ENCODE data around the gene DRG2. TPM values are rescaled to one million over a fixed set of nuclear protein-coding genes. Genes with fewer than 3 reads are reported as not detected.
A peak's percentile ranks its signal among the peaks of the same experiment; 100 is the strongest.

Gene DRG2
- total RNA-seq (2022) (47.9 and 54.8 TPM in 2 replicates), Bru-seq, nascent RNA (percentile 74 among the genes with signal in this experiment), BruChase-seq, experiment 1, labeled RNA remaining after a 2-hour chase (percentile 76 among the genes with signal in this experiment), BruChase-seq, experiment 2, labeled RNA remaining after a 6-hour chase (percentile 72 among the genes with signal in this experiment)
- long read RNA-seq, transcript DRG2-201 (13 exons, 1,964 nt), result major isoform, 74 of 98 reads
- long read RNA-seq, transcript DRG2-202 (13 exons, 1,897 nt), result minor isoform, 5 of 98 reads
- long read RNA-seq, partial matches to known transcripts, result 4 of 98 reads
- long read RNA-seq, other reads (novel, unspliced or antisense), result 15 of 98 reads

- peak within 1 kb of the TSS; percentile 97 for H3K4me3 Mint-ChIP-seq (ENCODE audit: unreplicated experiment)
- no peaks in the 10 kb centered on the region for H3K27me3 ChIP-seq (replicated peaks; ENCODE audit: control insufficient read depth, insufficient read depth, low read length)
- peak in 1 of 2 experiments; percentile 31 for TF ChIP-seq CTCF (IDR thresholded peaks at IDR 0.05; ENCODE audit: insufficient read depth in 1 of 2, low read depth in 1 of 2, low read length in 1 of 2, severe bottlenecking in 1 of 2, unreplicated experiment in 1 of 2)
- BruUV-seq (replicated peaks), result TSS peak; percentile 60
- peak within 1 kb of the TSS; percentile 79 for H3K4me3 ChIP-seq (ENCODE audit: low read depth, low read length)
- intact Hi-C loops (cut with micrococcal nuclease; ENCODE audit: unreplicated experiment), result no loop called here
- ChIA-PET POLR2A (interaction anchor here (0.5 kb wide), 1 partner anchor 363 kb away, joined by 10 read pairs; no protein-coding TSS in a partner anchor), CTCF (no interaction called here)
- no peaks in the 10 kb centered on the region for H3K36me3 ChIP-seq (ENCODE audit: control insufficient read depth, insufficient read depth, low read length)
- peaks cover 9% of the 10 kb centered on the region for H3K4me1 ChIP-seq
- peaks cover 21% of the 10 kb centered on the region for H3K4me1 Mint-ChIP-seq (ENCODE audit: low read depth, unreplicated experiment)
- H3K9me3 ChIP-seq, result no peaks in the 10 kb centered on the region
- DNase-seq, result peak; percentile 95 to 98
- H3K9me3 Mint-ChIP-seq (ENCODE audit: unreplicated experiment), result no peaks in the 10 kb centered on the region
- H3K36me3 Mint-ChIP-seq (ENCODE audit: insufficient read depth, unreplicated experiment), result peaks cover 31% of the 10 kb centered on the region
- peak within 1 kb of the TSS; percentile 97 for H3K27ac Mint-ChIP-seq (ENCODE audit: unreplicated experiment)
- H3K27me3 Mint-ChIP-seq (ENCODE audit: insufficient read depth, unreplicated experiment), result no peaks in the 10 kb centered on the region
These were observed at the start of gene DRG2 for GRCh38 chr17:18087610-18088491. Gene DRG2 (plus strand): TSS chr17:18087948. CDS start chr17:18088024, 76 bp downstream.

GRCh38 chr17:18038149-18038850 lies 49.4 kb upstream of the DRG2 start:
- Histone ChIP-seq H3K4me3 (ENCODE audit: low read depth, low read length) (peak overlapping the region; percentile 85), H3K36me3 (ENCODE audit: control insufficient read depth, insufficient read depth, low read length) (no peaks in the 10 kb centered on the region), H3K9me3 (no peaks in the 10 kb centered on the region), H3K4me1 (peaks cover 19% of the 10 kb centered on the region), H3K27me3 (replicated peaks; ENCODE audit: control insufficient read depth, insufficient read depth, low read length) (no peaks in the 10 kb centered on the region)
- peak overlapping the region; percentile 82 for H3K27ac Mint-ChIP-seq (ENCODE audit: unreplicated experiment)
- CTCF ChIA-PET, result no interaction called here
- intact Hi-C loops (cut with micrococcal nuclease; ENCODE audit: unreplicated experiment), result loop anchor here (5.0 to 10.0 kb wide), 2 partner anchors 66 to 223 kb away; partner anchors contain the start of genes DRC3 and TOM1L2
- H3K4me1 Mint-ChIP-seq (ENCODE audit: low read depth, unreplicated experiment), result peaks cover 26% of the 10 kb centered on the region
- BruUV-seq (replicated peaks), result TSS peak; percentile 53
- H3K27me3 Mint-ChIP-seq (ENCODE audit: insufficient read depth, unreplicated experiment), result no peaks in the 10 kb centered on the region
- DNase-seq, result no peak
- H3K36me3 Mint-ChIP-seq (ENCODE audit: insufficient read depth, unreplicated experiment), result peaks cover 6% of the 10 kb centered on the region
- POLR2A ChIA-PET, result no interaction called here
- H3K9me3 Mint-ChIP-seq (ENCODE audit: unreplicated experiment), result no peaks in the 10 kb centered on the region
- H3K4me3 Mint-ChIP-seq (ENCODE audit: unreplicated experiment), result peak overlapping the region; percentile 83
- TF ChIP-seq CTCF (IDR thresholded peaks at IDR 0.05; ENCODE audit: insufficient read depth in 1 of 2, low read depth in 1 of 2, low read length in 1 of 2, severe bottlenecking in 1 of 2, unreplicated experiment in 1 of 2), result no peak

Data from Caco-2 (cell line).